GM19463 (cell line): ENCODE results near the gene WDR73.

ENCODE experiments used
- ATAC-seq: cut with Tn5 transposase; IDR thresholded peaks from one replicate; pipeline ENCODE4 v1.9.1; 2021; ENCODE audit warnings: mild to moderate bottlenecking, moderate library complexity; ENCODE audit not compliant: unreplicated experiment

The WDR73 gene

DNA sequence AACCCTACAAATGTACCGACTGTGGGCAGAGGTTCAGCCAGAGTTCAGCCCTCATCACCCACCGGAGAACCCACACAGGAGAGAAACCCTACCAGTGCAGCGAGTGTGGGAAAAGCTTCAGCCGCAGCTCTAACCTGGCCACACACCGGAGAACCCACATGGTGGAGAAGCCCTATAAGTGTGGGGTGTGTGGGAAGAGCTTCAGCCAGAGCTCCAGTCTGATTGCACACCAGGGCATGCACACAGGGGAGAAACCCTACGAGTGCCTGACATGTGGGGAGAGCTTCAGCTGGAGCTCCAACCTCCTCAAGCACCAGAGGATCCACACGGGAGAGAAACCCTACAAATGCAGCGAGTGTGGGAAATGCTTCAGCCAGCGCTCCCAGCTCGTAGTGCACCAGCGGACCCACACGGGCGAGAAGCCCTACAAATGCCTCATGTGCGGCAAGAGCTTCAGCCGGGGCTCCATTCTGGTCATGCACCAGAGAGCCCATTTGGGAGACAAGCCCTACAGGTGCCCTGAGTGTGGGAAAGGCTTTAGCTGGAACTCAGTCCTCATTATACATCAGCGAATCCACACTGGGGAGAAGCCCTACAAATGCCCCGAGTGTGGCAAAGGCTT is 32.6 kb downstream of the WDR73 start:
- ATAC-seq: no peak

DNA sequence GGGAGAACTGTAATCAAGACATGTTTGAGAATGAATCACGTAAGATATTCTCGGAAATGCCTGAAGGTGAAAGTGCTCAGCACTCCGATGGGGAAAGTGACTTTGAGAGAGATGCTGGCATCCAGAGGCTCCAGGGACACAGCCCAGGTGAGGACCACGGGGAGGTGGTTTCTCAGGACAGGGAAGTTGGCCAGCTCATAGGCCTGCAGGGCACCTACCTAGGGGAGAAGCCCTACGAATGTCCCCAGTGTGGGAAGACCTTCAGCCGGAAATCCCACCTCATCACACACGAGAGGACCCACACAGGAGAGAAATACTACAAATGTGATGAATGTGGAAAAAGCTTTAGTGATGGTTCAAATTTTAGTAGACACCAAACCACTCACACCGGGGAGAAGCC is 33.5 kb downstream of the WDR73 start:
- ATAC-seq: no peak

DNA sequence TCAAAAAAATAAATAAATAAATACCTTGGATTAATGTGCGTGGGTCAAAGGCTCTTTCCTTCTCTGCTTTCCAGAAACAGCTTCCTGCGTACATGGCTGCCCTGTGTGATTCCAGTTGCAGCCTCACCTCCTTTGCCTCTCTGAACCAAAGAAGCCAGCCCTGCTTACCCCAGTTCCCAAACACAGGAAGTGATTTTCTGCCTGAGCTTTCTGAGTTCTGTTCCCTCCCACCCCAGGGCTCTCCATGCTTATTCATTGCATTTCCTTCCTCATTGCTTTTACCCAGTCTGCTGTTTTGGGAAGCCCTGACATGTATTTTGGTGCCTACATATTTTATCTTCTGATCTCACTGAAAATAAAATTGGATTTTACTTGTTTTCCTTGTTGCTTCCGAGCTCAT is 37.8 kb downstream of the WDR73 start:
- ATAC-seq: no peak

DNA sequence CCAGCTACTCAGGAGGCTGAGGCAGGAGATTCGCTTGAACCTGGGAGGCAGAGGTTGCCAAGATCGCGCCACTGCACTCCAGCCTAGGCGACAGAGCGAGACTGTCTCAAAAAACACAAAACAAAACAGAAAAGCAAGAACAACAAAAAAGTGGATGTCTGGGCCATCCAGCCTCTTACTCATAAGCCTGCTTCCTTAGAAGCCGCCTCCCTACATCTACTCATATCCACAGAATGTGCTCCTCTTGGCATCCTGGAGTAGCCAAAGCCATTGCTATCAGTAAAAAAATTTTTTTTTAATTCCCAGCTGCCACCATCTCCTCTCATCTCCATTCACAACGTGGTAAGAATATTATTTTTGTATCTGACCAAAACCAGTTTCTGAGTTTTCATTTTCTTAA is 42.5 kb downstream of the WDR73 start:
- no peak for ATAC-seq

DNA sequence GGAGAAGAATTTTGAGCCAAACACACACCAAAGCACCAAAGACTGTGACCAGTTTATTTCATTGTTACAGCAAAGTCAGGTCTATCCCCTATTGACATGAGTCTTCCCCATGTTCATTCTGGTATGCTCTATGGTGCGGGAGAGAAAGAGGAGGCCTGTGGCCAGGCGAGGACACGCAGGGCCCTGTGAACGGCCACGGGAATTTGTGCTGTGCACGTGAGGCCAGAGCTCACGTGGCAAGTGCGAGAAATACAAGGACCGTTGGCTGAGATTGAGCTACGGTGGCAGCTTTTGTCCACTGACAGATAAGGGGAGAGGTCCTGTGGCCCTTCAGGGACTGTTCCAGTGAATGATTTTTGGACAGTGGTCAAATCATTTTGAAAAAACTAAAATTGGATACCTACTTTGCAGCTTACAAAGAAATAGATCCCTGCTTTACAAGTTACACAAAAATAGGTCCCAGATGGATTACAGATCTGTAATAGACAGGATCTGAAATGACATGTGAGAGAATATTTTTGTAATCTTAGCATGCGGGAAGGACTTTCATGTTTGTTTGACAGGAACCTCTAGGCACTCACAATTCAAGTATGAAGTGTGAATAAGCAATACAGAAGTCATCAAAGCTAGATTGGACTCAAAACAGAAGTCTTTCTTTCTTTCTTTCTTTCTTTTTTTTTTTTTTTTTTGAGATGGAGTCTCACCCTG is 44.1 kb downstream of the WDR73 start:
- no peak for ATAC-seq

DNA sequence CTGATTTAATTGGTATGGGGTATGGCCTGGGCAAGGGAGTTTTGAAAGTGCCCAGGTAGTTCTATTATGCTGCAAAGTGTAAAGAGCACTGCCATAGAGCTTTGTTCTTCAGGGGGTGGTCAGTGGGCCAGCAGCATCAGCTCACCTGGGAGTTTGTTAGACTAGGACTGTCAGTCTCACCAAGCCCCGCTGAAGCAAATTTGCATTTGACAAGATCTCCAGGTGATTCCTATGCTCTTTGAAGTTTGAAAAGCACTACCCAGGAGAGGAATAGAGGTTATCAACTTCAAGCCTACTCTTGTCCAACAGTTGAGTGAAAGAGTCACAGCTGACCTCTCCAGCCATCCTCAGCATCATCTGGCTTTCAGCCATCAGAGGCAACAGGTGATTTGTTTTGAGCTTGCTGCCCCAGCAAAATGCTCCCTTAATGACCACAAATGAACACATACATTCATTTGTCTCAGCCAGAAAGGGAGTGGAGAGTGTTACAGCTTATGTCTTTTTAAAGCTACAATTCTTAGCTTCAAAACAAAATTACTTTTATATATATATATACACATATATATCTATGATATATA is 45.3 kb downstream of the WDR73 start:
- ATAC-seq: no peak

DNA sequence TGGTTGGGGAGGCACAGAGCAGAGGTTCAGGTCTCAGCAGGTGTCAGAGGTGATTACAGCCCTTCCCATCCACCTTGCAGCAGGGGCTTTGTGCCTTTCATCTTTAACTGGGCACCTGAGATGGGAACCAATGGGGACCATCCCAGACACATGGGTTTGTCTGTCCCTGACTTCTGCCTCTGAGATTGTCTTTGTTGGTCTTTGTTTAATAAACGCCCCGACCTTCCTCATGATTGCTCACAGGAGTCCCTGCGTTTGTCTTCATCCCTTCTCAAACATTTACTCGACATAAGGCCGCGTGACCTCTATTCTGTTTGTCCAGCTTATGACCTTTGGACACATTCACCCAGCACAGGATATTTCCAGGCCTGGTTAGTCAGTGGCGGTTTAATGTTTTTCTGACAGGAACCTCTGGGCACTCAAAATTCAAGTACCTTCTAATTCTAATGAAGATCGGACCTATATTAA is 47.4 kb downstream of the WDR73 start:
- ATAC-seq: no peak

DNA sequence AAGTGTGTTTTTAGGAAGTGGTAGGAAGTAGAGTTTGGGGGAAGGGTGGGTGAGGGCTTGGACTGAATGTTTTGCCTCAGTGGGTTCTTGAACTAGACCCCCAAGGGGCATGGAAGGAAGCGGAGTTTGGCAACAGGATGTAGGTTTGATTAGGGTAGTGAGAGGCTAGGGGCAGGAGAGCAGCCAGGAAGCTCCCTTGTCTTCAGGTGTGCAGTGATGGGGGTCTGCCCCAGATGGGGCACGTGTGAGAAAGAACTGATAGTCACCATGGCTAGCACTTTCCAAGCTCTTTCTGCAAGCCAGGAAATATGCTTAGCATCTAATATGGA is 48.6 kb downstream of the WDR73 start:
- no peak for ATAC-seq

DNA sequence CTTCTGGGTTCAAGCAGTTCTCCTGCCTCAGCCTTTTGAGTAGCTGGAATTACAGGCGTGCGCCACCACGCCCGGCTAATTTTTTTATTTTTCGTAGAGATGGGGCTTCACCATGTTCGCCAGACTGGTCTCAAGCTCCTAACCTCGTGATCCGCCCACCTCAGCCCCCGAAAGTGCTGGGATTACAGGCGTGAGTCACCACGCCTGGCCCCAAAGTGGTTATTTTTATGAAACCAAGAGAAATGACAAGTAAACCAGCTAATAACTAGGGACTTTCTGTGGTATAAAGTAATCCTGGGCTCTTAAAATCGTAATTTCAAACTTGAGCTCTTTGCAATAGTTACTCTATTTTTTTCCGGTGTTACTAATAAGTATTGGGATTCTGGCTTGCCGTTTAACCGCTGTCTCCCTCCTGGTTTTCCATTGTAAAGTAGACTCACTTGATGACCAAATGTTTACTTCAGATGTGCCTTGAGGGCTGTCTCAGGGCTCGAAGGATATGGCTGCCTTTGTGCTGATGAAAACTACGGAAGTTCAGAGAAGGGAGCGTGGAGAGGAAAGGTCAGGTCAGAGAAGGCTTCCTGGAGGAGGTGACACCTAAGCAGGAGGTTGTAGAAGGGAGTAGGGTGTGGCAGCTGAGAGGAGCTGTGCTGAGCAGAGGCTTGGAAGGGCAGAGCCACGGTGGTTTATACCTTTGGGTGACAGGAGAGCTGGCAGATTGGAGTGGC is 49.1 kb downstream of the WDR73 start:
- peak; percentile 20 for ATAC-seq

DNA sequence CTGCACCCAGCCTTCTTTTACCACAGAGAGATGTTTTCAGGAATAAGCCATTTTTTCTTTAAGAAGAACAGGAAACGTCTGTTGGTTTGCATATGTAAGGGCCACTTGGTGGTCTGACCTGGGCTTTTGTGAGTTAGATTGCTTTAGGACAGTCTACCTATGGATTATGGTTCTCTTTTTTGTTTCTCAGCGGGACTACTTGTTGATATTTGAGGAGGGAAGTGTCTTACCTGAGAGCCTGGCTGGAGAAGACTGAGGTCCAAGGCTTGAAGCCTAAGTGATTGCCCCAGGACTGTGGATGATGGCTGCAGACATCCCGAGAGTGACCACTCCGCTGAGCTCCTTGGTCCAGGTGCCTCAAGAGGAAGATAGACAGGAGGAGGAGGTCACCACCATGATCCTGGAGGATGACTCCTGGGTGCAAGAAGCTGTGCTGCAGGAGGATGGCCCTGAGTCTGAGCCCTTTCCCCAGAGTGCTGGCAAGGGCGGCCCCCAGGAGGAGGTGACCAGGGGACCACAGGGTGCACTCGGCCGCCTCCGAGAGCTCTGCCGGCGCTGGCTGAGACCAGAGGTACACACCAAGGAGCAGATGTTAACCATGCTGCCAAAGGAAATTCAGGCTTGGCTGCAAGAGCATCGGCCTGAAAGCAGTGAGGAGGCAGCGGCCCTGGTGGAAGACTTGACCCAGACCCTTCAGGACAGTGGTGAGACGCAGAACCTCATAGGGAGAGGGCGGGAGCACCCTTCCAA is 50.3 kb downstream of the WDR73 start:
- ATAC-seq: no peak

DNA sequence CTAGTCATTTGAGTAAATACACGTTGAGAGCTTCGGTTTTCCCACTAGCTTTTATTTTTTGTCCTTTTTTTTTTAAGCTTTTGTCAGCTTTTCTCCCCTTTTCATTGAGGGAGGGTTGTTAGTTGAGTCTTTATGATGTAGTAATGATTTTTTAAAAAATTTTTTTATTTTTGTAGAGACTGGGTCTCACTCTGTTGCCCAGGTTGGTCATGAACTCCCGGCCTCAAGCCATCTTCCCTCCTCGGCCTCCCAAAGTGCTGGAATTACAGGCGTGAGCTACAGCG is 52.6 kb downstream of the WDR73 start:
- no peak for ATAC-seq

DNA sequence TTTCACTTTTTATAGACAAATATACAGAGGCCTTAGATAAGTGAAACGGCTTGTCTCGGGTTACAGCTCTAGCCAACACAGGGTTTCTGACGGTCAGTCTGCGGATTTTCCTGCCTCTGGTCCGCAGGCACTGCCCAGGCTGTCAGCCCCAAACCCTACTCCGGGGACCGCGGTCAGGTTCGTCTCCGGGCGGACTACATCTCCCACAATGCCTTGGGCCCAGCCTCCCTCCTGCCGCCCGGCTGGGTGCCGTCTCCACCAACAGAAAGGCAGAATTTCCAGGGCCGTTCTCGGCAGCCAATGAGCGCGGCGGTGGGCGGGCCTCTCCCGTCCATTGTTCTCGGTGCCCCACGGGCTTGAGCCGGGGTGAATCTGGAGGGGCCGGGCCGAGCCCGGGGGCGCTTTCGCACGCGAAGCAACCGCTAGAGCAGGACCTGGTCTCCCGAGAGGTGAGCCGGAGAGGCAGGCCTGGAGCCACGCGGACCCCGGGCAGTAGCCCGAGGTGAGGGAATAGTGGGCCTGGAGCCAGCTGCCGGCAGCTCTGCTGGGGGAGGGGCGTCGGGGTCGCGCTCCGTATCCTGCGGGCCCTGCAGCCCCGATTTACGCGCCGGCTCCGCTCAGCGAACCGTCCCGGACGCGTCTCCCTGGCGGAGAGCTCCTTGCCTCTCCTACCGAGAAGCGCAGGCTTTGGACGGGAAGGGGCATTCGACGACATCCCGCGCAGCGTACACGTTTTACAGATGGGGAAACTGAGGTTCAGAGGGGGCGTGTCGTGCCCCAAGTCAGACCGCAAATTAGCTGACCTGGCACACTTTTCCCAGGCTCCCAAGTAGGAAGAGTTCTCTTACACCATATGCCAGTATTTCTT is 53.2 kb downstream of the WDR73 start, which contains the start of gene ZSCAN2:
TSS of gene ZSCAN2 (plus strand) at position 323 of the 868 bp plus-strand sequence. CDS start 2,919 bp downstream, outside the sequence.
- peak; percentile 94 for ATAC-seq

DNA sequence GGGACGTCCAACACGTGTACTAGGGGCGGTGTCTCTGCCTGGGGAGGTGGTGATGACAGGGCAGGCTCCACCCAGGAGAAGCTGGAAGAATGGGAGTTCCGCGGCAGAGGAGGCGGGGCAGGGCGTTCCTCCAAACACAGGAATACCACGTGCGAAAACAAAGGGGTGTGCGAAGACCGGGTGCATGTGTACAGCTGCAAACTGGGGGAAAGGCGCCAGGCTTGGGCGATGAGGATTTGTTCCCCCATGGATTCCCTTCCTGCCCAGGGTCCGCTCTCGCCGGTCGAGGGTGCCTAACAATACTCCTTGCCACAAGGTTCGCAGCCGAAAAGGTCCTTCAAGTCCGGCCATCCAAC is 53.8 kb downstream of the WDR73 start:
- peak; percentile 2 for ATAC-seq

DNA sequence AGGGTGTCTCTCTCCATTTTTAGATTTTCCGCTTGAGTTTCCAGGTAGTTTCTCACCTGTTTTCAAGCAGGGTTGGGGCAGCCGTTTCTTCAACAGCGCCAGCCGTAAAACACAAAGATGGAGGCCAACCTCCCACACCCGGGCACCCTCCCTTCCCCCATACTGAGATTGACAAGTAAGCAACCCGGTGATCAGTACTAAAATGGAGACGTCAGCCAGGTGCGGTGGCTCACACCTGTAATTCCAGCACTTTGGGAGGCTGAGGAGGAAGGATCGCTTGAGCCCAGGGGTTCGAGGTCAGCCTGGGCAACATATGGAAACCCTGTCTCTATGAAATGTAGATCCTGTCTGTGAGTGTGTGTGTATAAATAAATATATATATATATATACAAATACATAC is 54.2 kb downstream of the WDR73 start:
- ATAC-seq: no peak

DNA sequence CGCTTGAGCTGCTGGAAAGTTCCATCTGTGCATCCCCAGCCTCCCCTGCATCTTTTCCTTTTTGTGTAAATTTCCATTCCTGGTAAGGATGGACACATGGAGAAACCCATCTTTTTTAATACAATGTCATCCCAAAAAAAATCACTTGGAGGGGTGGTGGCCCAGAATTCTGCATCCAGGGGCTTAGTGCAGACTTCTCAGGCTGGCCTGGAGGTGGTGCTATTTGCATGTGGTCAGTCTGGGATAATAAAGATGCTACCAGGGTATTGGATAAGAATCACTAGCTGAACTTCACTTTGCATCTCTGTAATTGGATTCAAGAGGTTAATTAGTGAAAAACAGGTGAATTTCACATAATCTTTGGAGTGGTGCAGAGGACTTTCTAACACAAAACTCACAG is 55.1 kb downstream of the WDR73 start:
- ATAC-seq: no peak

DNA sequence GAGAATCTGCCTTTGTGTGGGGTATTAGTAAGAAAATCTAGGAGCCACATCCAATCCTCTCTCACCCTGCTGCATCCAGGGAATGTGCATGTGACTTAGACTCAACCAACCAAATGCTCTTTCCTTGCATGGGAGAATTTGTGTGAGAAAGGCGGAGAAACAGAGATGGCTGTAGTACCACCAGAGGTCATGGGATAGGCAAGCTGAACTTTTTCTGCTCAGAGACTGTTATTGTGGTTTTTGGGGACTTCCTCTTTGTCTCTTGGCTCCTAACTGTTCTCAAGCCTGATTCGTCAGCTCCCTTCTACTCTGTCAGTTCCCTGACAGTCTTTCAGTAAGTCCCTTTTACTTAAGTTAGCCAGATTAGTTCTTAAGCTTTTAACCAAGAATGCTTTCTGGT is 55.8 kb downstream of the WDR73 start:
- ATAC-seq: peak; percentile 40

DNA sequence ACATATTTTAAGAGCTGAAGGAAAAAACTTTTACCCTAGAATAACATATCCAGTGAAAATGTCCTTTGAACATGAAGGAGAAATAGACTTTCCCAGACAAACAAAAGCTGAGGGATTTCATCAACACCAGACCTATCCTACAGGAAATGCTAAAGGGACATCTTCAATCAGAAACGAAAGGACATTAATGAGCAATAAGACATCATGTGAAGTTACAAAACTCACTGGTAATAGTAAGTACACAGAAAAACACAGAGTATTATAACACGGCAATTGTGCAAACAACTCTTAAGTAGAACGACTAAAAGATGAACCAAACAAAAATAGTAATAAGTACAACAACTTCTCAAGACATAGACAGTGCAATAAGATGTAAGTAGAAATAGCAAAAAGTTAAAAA is 56.8 kb downstream of the WDR73 start:
- ATAC-seq: no peak

DNA sequence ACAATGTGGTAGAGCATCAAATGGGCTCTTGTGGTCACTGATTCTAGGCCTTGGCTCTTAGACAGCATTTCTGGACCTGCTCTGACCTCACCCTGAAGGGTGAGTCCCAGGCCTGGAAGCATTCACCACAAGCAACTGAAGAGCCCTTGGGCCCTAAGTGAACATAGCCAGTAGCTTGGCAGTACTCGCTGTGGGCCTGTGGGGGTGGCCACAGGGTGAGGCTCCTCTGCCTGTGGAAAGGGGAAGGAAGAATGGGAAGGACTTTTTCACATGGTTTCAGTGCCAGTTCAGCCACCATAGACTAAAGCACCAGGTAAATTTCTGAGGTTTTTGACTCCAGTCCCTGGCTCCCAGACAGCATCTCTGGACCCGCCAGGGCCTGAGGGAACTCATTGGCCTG is 58.4 kb downstream of the WDR73 start:
- ATAC-seq: no peak

DNA sequence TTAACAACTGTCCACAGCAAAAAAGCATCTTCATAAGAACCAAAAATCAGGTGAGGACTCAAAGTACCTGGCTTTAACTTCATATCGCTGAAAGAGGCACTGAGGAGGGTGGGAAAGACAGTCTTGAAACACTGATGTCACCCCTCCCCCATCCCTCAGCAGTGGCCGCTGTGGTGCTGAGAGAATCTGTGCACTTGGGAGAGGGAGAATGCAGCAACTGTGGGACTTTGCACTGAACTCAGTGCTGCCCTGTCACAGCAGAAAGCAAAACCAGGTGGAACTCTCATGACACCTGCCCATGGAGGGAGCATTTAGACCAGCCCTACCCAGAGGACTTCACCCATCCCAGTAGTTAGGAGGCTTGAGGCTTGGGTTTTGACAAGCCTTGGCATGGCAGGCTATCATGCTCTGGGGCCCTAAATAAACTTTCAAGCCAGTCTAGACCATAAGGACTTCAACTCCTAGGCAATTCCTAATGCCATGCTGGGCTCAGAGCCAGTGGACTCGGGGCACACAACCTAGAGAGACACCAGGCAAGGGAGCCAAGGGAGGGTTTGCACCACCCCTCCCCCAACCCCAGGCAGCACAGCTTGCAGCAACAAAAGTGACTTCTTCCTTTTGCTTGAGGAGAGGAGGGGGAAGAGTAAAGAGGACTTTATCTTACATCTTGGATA is 59.3 kb downstream of the WDR73 start:
- no peak for ATAC-seq

DNA sequence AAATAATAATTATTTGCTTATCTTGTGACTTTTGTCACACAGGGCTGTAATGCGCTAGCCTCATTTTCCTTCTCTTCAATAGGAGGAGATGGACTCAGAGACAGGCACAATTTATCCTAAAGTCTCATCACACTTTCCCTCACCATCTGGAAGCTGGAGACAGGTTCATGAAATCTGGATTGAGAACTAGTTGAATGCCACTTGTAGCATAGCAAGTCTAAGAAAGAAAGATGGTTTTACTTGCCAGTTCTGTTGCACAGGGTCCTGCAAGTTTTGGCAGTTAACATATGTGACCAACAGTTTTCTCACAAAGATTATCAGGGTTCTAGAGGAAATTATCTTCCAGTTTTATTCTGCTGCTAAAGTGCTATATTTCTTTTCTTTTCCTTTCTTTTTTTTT is 62.3 kb downstream of the WDR73 start:
- no peak for ATAC-seq
